SK-N-SH (cell line): ENCODE data around the gene TAS2R41. TPM values are rescaled to one million over a fixed set of nuclear protein-coding genes. Genes with fewer than 3 reads are reported as not detected.

Experiments used
- CTCF ChIA-PET: fragments of 300-600, 350-600 bp; formaldehyde crosslinking; extraction: SDS; loops from one replicate; lab custom pipeline; 2021; lab: Yijun Ruan, JAX
- POLR2A ChIA-PET: fragments of 350-600 bp; sonication (Branson Sonifier 250); formaldehyde crosslinking; extraction: SDS; loops from one replicate; lab custom pipeline; 2020; ENCODE audit warnings: antibody characterized with exemption, inconsistent platforms; lab: Yijun Ruan, JAX
- DNase-seq: peaks from one replicate; pipeline ENCODE4 v3.0.0; 2012
- H2AFZ ChIP-seq: fragments of 200-600 bp; sonication (generic); 2 replicates; pipeline ENCODE4 v1.8.1; 2016; ENCODE audit warnings: antibody characterized with exemption, mild to moderate bottlenecking, low read depth
- H3F3A ChIP-seq: fragments of 200-600 bp; sonication (generic); replicated peaks from 2 replicates; pipeline ENCODE3; 2016; ENCODE audit warnings: antibody characterized with exemption, mild to moderate bottlenecking; ENCODE audit not compliant: insufficient read depth
- H3K27ac ChIP-seq, 2 experiments: fragments of 200-500 bp in 1 of 2; fragments of 200-600 bp in 1 of 2; sonication (Bioruptor generic) in 1 of 2; sonication (generic), shearing (Covaris generic) in 1 of 2; 2 replicates each; pipeline versions ENCODE4 v1.5.1 to v1.6.1; 2014 to 2016; ENCODE audit warnings: low read depth in 2 of 2, inconsistent platforms in 1 of 2, low read length in 1 of 2, mild to moderate bottlenecking in 1 of 2, mixed read lengths in 1 of 2
- H3K27me3 ChIP-seq: fragments of 200-600 bp; sonication (generic), shearing (Covaris generic); 2 replicates; pipeline ENCODE4 v1.6.1; 2016; ENCODE audit warnings: mixed run types; ENCODE audit not compliant: insufficient read depth
- H3K36me3 ChIP-seq, 2 experiments: fragments of 200-500 bp in 1 of 2; fragments of 200-600 bp in 1 of 2; sonication (Bioruptor generic) in 1 of 2; sonication (generic) in 1 of 2; replicated peaks in 1 of 2; 2 replicates each; pipeline versions ENCODE3 to v1.5.1; 2014 to 2016; ENCODE audit warnings: low read length in 1 of 2, mild to moderate bottlenecking in 1 of 2; ENCODE audit not compliant: insufficient read depth in 2 of 2, control insufficient read depth in 1 of 2
- H3K4me1 ChIP-seq, 2 experiments: fragments of 200-500 bp in 1 of 2; fragments of 200-600 bp in 1 of 2; sonication (Bioruptor generic) in 1 of 2; sonication (generic), shearing (Covaris generic) in 1 of 2; 2 replicates each; pipeline versions ENCODE4 v1.5.1 to v1.6.1; 2014 to 2016; ENCODE audit warnings: low read depth in 1 of 2, low read length in 1 of 2, mixed run types in 1 of 2; ENCODE audit not compliant: insufficient read depth in 2 of 2, control insufficient read depth in 1 of 2
- H3K4me2 ChIP-seq: fragments of 200-600 bp; sonication (generic), shearing (Covaris generic); 2 replicates; pipeline ENCODE4 v1.6.1; 2017; ENCODE audit warnings: mixed run types
- H3K4me3 ChIP-seq, 2 experiments: fragments of 200-500 bp in 1 of 2; fragments of 200-600 bp in 1 of 2; sonication (Bioruptor generic) in 1 of 2; sonication (generic), shearing (Covaris generic) in 1 of 2; 2 replicates each; pipeline versions ENCODE4 v1.5.1 to v1.8.1; 2014 to 2016; ENCODE audit warnings: low read depth in 2 of 2, inconsistent platforms in 1 of 2, low read length in 1 of 2, mild to moderate bottlenecking in 1 of 2, mixed read lengths in 1 of 2, moderate library complexity in 1 of 2
- H3K79me2 ChIP-seq: fragments of 200-600 bp; sonication (generic); 2 replicates; pipeline ENCODE4 v1.8.1; 2017; ENCODE audit warnings: mild to moderate bottlenecking; ENCODE audit not compliant: insufficient read depth
- H3K9ac ChIP-seq: fragments of 200-600 bp; sonication (generic); 2 replicates; pipeline ENCODE4 v1.6.1; 2017; ENCODE audit warnings: mixed run types
- H3K9me2 ChIP-seq: fragments of 200-600 bp; sonication (generic); 2 replicates; pipeline ENCODE4 v1.6.1; 2017; ENCODE audit warnings: mixed run types
- H3K9me3 ChIP-seq: fragments of 200-600 bp; sonication (generic); 2 replicates; pipeline ENCODE4 v1.6.1; 2017; ENCODE audit warnings: mixed run types, mild to moderate bottlenecking, moderate library complexity
- H4K20me1 ChIP-seq: fragments of 200-600 bp; sonication (generic); 2 replicates; pipeline ENCODE4 v1.6.1; 2017; ENCODE audit warnings: mild to moderate bottlenecking, mixed run types; ENCODE audit not compliant: insufficient read depth
- EP300 ChIP-seq, 2 experiments: IDR thresholded peaks; 2 replicates each; pipeline versions ENCODE4 v1.4.0 to v1.6.1; 2012; ENCODE audit warnings: borderline replicate concordance in 1 of 2, low read depth in 1 of 2, low read length in 1 of 2
- GATA2 ChIP-seq: sonication (generic); formaldehyde crosslinking; IDR thresholded peaks from 2 replicates; pipeline ENCODE4 v1.5.0; 2020; ENCODE audit warnings: mild to moderate bottlenecking, missing genetic modification reagents
- SIN3A ChIP-seq: IDR thresholded peaks from 2 replicates; pipeline ENCODE4 v1.6.1; 2012; ENCODE audit warnings: low read depth, mild to moderate bottlenecking, low read length, moderate library complexity, borderline replicate concordance
- TAF1 ChIP-seq: IDR thresholded peaks from 2 replicates; pipeline ENCODE4 v1.6.1; 2012; ENCODE audit warnings: low read depth, mild to moderate bottlenecking, low read length, moderate library complexity, borderline replicate concordance
- TCF12 ChIP-seq: IDR thresholded peaks from 2 replicates; pipeline ENCODE4 v1.4.0; 2012
- USF1 ChIP-seq: IDR thresholded peaks from 2 replicates; pipeline ENCODE4 v1.4.0; 2012; ENCODE audit warnings: low read depth, borderline replicate concordance
- WGBS: methylation state at CpG from one replicate; pipeline ENCODE4 v1.1.6; 2017; ENCODE audit warnings: low lambda C conversion rate; 5-methylcytosine and 5-hydroxymethylcytosine counted together
- polyA plus RNA-seq, 3 experiments: library from polyadenylated mRNA; depleted of rRNA; stranded (reverse); fragments of >200 nt; gene quantifications; 2 replicates each; pipeline ENCODE4 v1.2.3, GENCODE V29; 2012
- TF ChIP-seq, protein P1 (sequence below): fragments of 150-350 bp; IDR thresholded peaks from 2 replicates; pipeline ENCODE4 v1.6.1; 2017; ENCODE audit warnings: antibody characterized with exemption, low read length, low read depth, borderline replicate concordance
- TF ChIP-seq, protein P2 (sequence below): fragments of 200-600 bp; sonication (generic); IDR thresholded peaks from 2 replicates; pipeline ENCODE4 v1.6.1; 2017; ENCODE audit warnings: antibody characterized with exemption, mild to moderate bottlenecking, moderate library complexity
- TF ChIP-seq, protein P3 (sequence below): IDR thresholded peaks from 2 replicates; pipeline ENCODE4 v1.4.0; 2012; ENCODE audit warnings: low read depth

TAS2R41 gene
- polyA plus RNA-seq, 1 of the 3 experiments (the other 2 are of a cell fraction) = not detected

- WGBS = 43% methylated on average over 3 of the region's 3 CpGs
Measured at GRCh38 chr7:143507094-143507518, 29.4 kb downstream of the TAS2R41 start.

DNA sequence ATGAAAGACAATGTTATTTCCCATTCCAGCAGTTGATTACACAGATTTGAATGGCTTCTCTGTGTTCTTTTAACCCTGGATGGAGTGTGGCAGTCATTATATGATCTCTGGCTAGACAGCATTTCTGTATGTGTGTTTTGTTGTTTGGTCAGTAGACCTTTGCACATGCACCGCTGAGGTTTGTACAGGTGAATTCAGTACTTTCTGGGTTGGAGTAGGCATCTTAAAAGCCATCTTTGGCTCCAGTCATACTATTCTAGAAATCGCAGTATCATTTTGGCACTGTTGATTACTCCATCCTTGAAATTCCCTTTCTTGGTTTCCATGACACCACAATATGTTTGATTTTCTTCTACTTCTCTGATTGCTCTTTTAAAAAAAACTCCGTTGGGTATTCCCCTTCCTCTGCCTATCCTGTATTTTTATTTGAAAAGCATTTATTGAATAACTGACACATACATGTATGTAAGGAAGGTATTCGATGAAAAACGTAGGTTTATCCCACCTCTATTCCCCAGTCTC lies 29.9 kb downstream of the TAS2R41 start:
- TF ChIP-seq TCF12 (no peak), EP300 (IDR thresholded peaks at IDR 0.05; ENCODE audit: borderline replicate concordance in 1 of 2, low read depth in 1 of 2, low read length in 1 of 2) (no peak), TAF1 (no peak), GATA2 (CRISPR knock-in tag) (no peak), USF1 (no peak)
- TF ChIP-seq, protein P1, sequence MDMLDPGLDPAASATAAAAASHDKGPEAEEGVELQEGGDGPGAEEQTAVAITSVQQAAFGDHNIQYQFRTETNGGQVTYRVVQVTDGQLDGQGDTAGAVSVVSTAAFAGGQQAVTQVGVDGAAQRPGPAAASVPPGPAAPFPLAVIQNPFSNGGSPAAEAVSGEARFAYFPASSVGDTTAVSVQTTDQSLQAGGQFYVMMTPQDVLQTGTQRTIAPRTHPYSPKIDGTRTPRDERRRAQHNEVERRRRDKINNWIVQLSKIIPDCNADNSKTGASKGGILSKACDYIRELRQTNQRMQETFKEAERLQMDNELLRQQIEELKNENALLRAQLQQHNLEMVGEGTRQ = no peak
- TF ChIP-seq, protein P2, sequence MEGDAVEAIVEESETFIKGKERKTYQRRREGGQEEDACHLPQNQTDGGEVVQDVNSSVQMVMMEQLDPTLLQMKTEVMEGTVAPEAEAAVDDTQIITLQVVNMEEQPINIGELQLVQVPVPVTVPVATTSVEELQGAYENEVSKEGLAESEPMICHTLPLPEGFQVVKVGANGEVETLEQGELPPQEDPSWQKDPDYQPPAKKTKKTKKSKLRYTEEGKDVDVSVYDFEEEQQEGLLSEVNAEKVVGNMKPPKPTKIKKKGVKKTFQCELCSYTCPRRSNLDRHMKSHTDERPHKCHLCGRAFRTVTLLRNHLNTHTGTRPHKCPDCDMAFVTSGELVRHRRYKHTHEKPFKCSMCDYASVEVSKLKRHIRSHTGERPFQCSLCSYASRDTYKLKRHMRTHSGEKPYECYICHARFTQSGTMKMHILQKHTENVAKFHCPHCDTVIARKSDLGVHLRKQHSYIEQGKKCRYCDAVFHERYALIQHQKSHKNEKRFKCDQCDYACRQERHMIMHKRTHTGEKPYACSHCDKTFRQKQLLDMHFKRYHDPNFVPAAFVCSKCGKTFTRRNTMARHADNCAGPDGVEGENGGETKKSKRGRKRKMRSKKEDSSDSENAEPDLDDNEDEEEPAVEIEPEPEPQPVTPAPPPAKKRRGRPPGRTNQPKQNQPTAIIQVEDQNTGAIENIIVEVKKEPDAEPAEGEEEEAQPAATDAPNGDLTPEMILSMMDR = no peak
- TF ChIP-seq, all 33 proteins: peak for 0
- H3K4me3 ChIP-seq = no peak overlapping the region
- no peaks in the 10 kb centered on the region for H3K9me3 ChIP-seq
- H3K4me1 ChIP-seq = peaks cover 6 to 12% of the 10 kb centered on the region in 2 experiments; a peak in 3 of 4 replicates
- peaks cover 33% of the 10 kb centered on the region for H3F3A ChIP-seq
- no peaks in the 10 kb centered on the region for H3K27me3 ChIP-seq
- no peak overlapping the region for H3K9ac ChIP-seq
- no peak overlapping the region for H3K4me2 ChIP-seq
- H3K27ac ChIP-seq = no peak overlapping the region
- 59% methylated on average over 5 of the region's 5 CpGs for WGBS
- no peak for DNase-seq
- no peak overlapping the region for H2AFZ ChIP-seq
- no peaks in the 10 kb centered on the region for H4K20me1 ChIP-seq
- no peaks in the 10 kb centered on the region for H3K79me2 ChIP-seq
- no peaks in the 10 kb centered on the region for H3K36me3 ChIP-seq
- H3K9me2 ChIP-seq = no peaks in the 10 kb centered on the region
- POLR2A ChIA-PET = no interaction called here
- CTCF ChIA-PET = no interaction called here

More at GRCh38 chr7:143507094-143507518, 29.4 kb downstream of the TAS2R41 start:
- no peak overlapping the region for H3K27ac ChIP-seq
- H3K4me2 ChIP-seq = no peak overlapping the region
- H3F3A ChIP-seq = peaks cover 31% of the 10 kb centered on the region
- H3K9ac ChIP-seq = no peak overlapping the region
- TF ChIP-seq SIN3A = no peak
- TF ChIP-seq, protein P3, sequence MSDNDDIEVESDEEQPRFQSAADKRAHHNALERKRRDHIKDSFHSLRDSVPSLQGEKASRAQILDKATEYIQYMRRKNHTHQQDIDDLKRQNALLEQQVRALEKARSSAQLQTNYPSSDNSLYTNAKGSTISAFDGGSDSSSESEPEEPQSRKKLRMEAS = peak; percentile 89
- no peaks in the 10 kb centered on the region for H3K27me3 ChIP-seq
- no peaks in the 10 kb centered on the region for H3K36me3 ChIP-seq
- no peak overlapping the region for H2AFZ ChIP-seq
- CTCF ChIA-PET = no interaction called here
- H3K9me3 ChIP-seq = no peaks in the 10 kb centered on the region
- peaks cover 6 to 9% of the 10 kb centered on the region in 2 experiments; a peak in 3 of 4 replicates for H3K4me1 ChIP-seq
- H4K20me1 ChIP-seq = no peaks in the 10 kb centered on the region
- POLR2A ChIA-PET = no interaction called here
- H3K9me2 ChIP-seq = no peaks in the 10 kb centered on the region
- H3K4me3 ChIP-seq = no peak overlapping the region
- H3K79me2 ChIP-seq = no peaks in the 10 kb centered on the region
- DNase-seq = no peak
